CD14-positive monocyte (primary cell): ENCODE measurements around the gene MORN1. TPM values are rescaled to one million over a fixed set of nuclear protein-coding genes. Genes with fewer than 3 reads are reported as not detected.

Source experiments
- DNase-seq, 3 donors: peaks; one replicate each; pipeline ENCODE4 v3.0.0-alpha.2; 2011 to 2022
- H2AFZ ChIP-seq: 2 replicates; pipeline ENCODE4 v1.6.0; 2012; ENCODE audit warnings: mild to moderate bottlenecking, low read depth, low read length, inconsistent platforms; ENCODE audit not compliant: insufficient read depth, poor library complexity, severe bottlenecking
- H3K27ac ChIP-seq, 2 donors: 1 replicate in 1 of 2; 2 replicates in 1 of 2; pipeline ENCODE4 v1.5.1; 2012 to 2013; ENCODE audit warnings: low read length in 2 of 2, control low read depth in 1 of 2, inconsistent platforms in 1 of 2, low read depth in 1 of 2, mild to moderate bottlenecking in 1 of 2
- H3K27me3 ChIP-seq, 2 donors: one replicate each; pipeline versions ENCODE4 v1.6.0 to v1.6.1; 2011 to 2013; ENCODE audit warnings: low read length in 2 of 2; ENCODE audit not compliant: control insufficient read depth in 2 of 2, insufficient read depth in 2 of 2
- H3K36me3 ChIP-seq, 2 donors: replicated peaks in 1 of 2; 1 replicate in 1 of 2; 2 replicates in 1 of 2; pipeline versions ENCODE4 v1.5.1 to v1.6.1; 2012 to 2013; ENCODE audit warnings: low read length in 2 of 2, control low read depth in 1 of 2, inconsistent platforms in 1 of 2, mild to moderate bottlenecking in 1 of 2; ENCODE audit not compliant: insufficient read depth in 2 of 2, control insufficient read depth in 1 of 2
- H3K4me1 ChIP-seq, 2 donors: 1 replicate in 1 of 2; 2 replicates in 1 of 2; pipeline versions ENCODE4 v1.5.1 to v1.6.1; 2012 to 2013; ENCODE audit warnings: low read length in 2 of 2, control low read depth in 1 of 2, inconsistent platforms in 1 of 2, mild to moderate bottlenecking in 1 of 2, moderate library complexity in 1 of 2; ENCODE audit not compliant: insufficient read depth in 2 of 2, control insufficient read depth in 1 of 2
- H3K4me2 ChIP-seq: replicated peaks from 2 replicates; pipeline ENCODE3; 2012; ENCODE audit warnings: low read length, moderate library complexity, mild to moderate bottlenecking; ENCODE audit not compliant: poor library complexity, severe bottlenecking; ENCODE audit errors: extremely low read depth
- H3K4me3 ChIP-seq, 3 experiments: fragments of 200-600 bp in 1 of 3; sonication (generic) in 1 of 3; replicated peaks in 1 of 3; 1 replicate in 2 of 3; 2 replicates in 1 of 3; pipeline ENCODE4 v1.5.1; 2011 to 2013; ENCODE audit warnings: low read length in 3 of 3, mild to moderate bottlenecking in 3 of 3, control low read depth in 2 of 3, low read depth in 2 of 3, inconsistent platforms in 1 of 3, moderate library complexity in 1 of 3
- H3K79me2 ChIP-seq: 2 replicates; pipeline ENCODE4 v1.6.0; 2012; ENCODE audit warnings: mild to moderate bottlenecking, control low read depth, inconsistent platforms, low read length, moderate library complexity; ENCODE audit not compliant: insufficient read depth
- H3K9ac ChIP-seq: 2 replicates; pipeline ENCODE4 v1.6.0; 2017; ENCODE audit warnings: low read length, mild to moderate bottlenecking; ENCODE audit not compliant: insufficient read depth, poor library complexity, severe bottlenecking
- H3K9me3 ChIP-seq, 2 donors: replicated peaks in 1 of 2; 1 replicate in 1 of 2; 2 replicates in 1 of 2; pipeline versions ENCODE4 v1.5.1 to v1.6.1; 2012 to 2013; ENCODE audit warnings: low read length in 2 of 2, control low read depth in 1 of 2; ENCODE audit not compliant: control insufficient read depth in 1 of 2, insufficient read depth in 1 of 2
- H4K20me1 ChIP-seq: 2 replicates; pipeline ENCODE4 v1.6.0; 2012; ENCODE audit warnings: mild to moderate bottlenecking, low read length, control low read depth, moderate library complexity; ENCODE audit not compliant: insufficient read depth
- H3K27ac Mint-ChIP-seq, 7 donors: one replicate each; pipeline ENCODE4 v1.8.0; 2020; ENCODE audit warnings: mild to moderate bottlenecking in 7 of 7, mixed read lengths in 7 of 7, moderate library complexity in 6 of 7, inconsistent platforms in 2 of 7
- H3K27me3 Mint-ChIP-seq, 3 donors: one replicate each; pipeline ENCODE4 v1.8.0; 2021 to 2022; ENCODE audit warnings: low read depth in 3 of 3, mild to moderate bottlenecking in 3 of 3, mixed read lengths in 3 of 3, moderate library complexity in 3 of 3, inconsistent platforms in 1 of 3
- H3K36me3 Mint-ChIP-seq, 2 donors: one replicate each; pipeline ENCODE4 v1.8.0; 2020; ENCODE audit warnings: mixed read lengths in 2 of 2, inconsistent platforms in 1 of 2, mild to moderate bottlenecking in 1 of 2
- H3K4me1 Mint-ChIP-seq: one replicate; pipeline ENCODE4 v1.8.0; 2020; ENCODE audit warnings: mild to moderate bottlenecking, mixed read lengths
- H3K4me3 Mint-ChIP-seq, 2 donors: one replicate each; pipeline ENCODE4 v1.8.0; 2020; ENCODE audit warnings: mild to moderate bottlenecking in 2 of 2, mixed read lengths in 2 of 2, moderate library complexity in 1 of 2
- H3K9me3 Mint-ChIP-seq, 7 donors: one replicate each; pipeline ENCODE4 v1.8.0; 2020 to 2022; ENCODE audit warnings: mixed read lengths in 7 of 7, mild to moderate bottlenecking in 6 of 7, moderate library complexity in 6 of 7, inconsistent platforms in 2 of 7
- WGBS: methylation state at CpG from one replicate; pipeline ENCODE4 v1.1.5; 2013; ENCODE audit warnings: missing lambda C conversion rate; ENCODE audit not compliant: insufficient coverage; 5-methylcytosine and 5-hydroxymethylcytosine counted together
- intact Hi-C, 2 donors: fragments of 100-400 bp; cut with micrococcal nuclease; formaldehyde crosslinking; loops; one replicate each; pipeline versions ENCODE4 v1.15.0 to v1.15.1; 2023
- polyA plus RNA-seq, 3 donors: library from polyadenylated mRNA; depleted of rRNA in 1 of 3; unstranded in 2 of 3; stranded (reverse) in 1 of 3; fragments of 300-500 nt in 2 of 3; fragments of >200 nt in 1 of 3; fragmentation: Illumina TruSeq in 2 of 3; gene quantifications; 1 replicate in 2 of 3; 2 replicates in 1 of 3; pipeline ENCODE4 v1.2.3, GENCODE V29; 2012 to 2021
- TF ChIP-seq, protein P1 (sequence below): fragments of 200-600 bp; IDR thresholded peaks from one replicate; pipeline ENCODE4 v1.8.0; 2022; ENCODE audit warnings: antibody characterized with exemption, mild to moderate bottlenecking

MORN1 gene
- polyA plus RNA-seq, 3 donors: 1.5 to 3.0 (median 1.7) TPM

DNA sequence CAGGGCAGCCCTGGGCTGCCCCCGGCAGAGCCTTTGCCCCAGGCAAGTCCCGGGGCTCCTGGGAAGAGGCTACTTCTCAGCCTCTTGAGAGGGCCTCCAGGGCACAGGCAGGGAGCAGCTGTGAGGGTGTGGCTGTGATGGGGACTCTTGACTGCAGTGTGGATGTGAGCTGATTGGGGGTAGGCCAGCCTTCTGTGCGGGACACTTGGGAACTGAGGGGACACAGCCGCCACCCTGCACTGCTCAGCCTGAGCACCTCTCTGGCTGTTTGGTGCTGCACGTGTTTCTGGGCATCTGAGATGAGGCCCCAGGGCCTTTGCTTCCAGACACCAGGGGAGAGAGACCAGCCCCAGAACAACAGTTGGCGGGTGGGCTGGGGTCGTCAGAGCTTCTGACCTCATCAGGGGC lies 101.2 kb downstream of the MORN1 start:
- TF ChIP-seq, protein P1, sequence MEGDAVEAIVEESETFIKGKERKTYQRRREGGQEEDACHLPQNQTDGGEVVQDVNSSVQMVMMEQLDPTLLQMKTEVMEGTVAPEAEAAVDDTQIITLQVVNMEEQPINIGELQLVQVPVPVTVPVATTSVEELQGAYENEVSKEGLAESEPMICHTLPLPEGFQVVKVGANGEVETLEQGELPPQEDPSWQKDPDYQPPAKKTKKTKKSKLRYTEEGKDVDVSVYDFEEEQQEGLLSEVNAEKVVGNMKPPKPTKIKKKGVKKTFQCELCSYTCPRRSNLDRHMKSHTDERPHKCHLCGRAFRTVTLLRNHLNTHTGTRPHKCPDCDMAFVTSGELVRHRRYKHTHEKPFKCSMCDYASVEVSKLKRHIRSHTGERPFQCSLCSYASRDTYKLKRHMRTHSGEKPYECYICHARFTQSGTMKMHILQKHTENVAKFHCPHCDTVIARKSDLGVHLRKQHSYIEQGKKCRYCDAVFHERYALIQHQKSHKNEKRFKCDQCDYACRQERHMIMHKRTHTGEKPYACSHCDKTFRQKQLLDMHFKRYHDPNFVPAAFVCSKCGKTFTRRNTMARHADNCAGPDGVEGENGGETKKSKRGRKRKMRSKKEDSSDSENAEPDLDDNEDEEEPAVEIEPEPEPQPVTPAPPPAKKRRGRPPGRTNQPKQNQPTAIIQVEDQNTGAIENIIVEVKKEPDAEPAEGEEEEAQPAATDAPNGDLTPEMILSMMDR: no peak
- Mint-ChIP-seq H3K4me1 (peaks cover 49% of the 10 kb centered on the region), H3K27me3 (peaks cover 58 to 79% (median 61%) of the 10 kb centered on the region in 3 donors), H3K9me3 (peaks cover 0 to 7% (median 2%) of the 10 kb centered on the region in 7 donors), H3K27ac (peak overlapping the region; percentile 40 to 92 (median 88)), H3K36me3 (peaks cover 40 to 46% of the 10 kb centered on the region in 2 donors), H3K4me3 (peak overlapping the region; percentile 72 to 87)
- H3K79me2 ChIP-seq: peaks cover 65% of the 10 kb centered on the region
- peaks cover 42 to 63% of the 10 kb centered on the region in 2 donors for H3K4me1 ChIP-seq
- peak overlapping the region in 1 of 2 donors; percentile 43 for H3K27ac ChIP-seq
- H3K9ac ChIP-seq: peak overlapping the region; percentile 37
- peaks cover 98% of the 10 kb centered on the region for H4K20me1 ChIP-seq
- peaks cover 0 to 56% of the 10 kb centered on the region in 2 donors for H3K27me3 ChIP-seq
- H2AFZ ChIP-seq: no peak overlapping the region
- no peaks in the 10 kb centered on the region for H3K36me3 ChIP-seq
- peak overlapping the region; percentile 75 for H3K4me2 ChIP-seq
- H3K4me3 ChIP-seq: peak overlapping the region in 1 of 3 experiments; percentile 68
- DNase-seq: no peak
- intact Hi-C loops: loop anchor here (1.0 to 5.0 kb wide), 3 partner anchors 10 to 33 kb away; no protein-coding TSS in a partner anchor
- no peaks in the 10 kb centered on the region for H3K9me3 ChIP-seq
- WGBS: 15% methylated on average over 7 of the region's 7 CpGs

DNA sequence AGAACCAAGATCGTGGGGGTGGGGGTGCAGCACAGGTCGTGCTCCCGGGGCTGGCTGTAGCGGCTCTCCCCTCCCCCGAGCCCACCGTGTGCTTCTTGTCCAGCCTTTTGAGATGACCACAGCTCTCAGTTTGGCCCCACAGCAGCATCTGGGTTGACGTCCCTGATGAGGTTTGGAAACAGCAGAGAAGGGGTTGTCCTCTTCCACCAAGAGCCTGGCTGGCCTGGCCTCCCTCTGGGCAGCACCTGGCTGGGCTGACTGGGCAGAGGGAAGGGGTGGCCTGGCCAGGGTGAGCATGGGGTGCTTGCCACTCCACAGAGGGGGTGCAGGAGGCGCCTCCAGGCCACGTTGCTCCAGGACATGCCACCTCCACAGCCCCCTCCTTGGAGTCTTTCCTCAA lies 101.7 kb downstream of the MORN1 start:
- no peak for DNase-seq
- peaks cover 0 to 51% of the 10 kb centered on the region in 2 donors for H3K27me3 ChIP-seq
- H3K27ac ChIP-seq: no peak overlapping the region
- TF ChIP-seq, protein P1: no peak
- no peak overlapping the region for H2AFZ ChIP-seq
- H3K79me2 ChIP-seq: peaks cover 59% of the 10 kb centered on the region
- H3K9ac ChIP-seq: no peak overlapping the region
- H4K20me1 ChIP-seq: peaks cover 98% of the 10 kb centered on the region
- Mint-ChIP-seq H3K27me3 (peaks cover 57 to 75% (median 59%) of the 10 kb centered on the region in 3 donors), H3K4me1 (peaks cover 49% of the 10 kb centered on the region), H3K9me3 (peaks cover 0 to 7% (median 2%) of the 10 kb centered on the region in 7 donors), H3K36me3 (peaks cover 41% of the 10 kb centered on the region in 2 donors), H3K27ac (peak overlapping the region in 5 of 7 donors; percentile 88 to 92 (median 88)), H3K4me3 (peak overlapping the region in 1 of 2 donors; percentile 87)
- H3K9me3 ChIP-seq: no peaks in the 10 kb centered on the region
- 57% methylated on average over 9 of the region's 9 CpGs for WGBS
- peak overlapping the region in 1 of 3 experiments; percentile 68 for H3K4me3 ChIP-seq
- peak overlapping the region; percentile 75 for H3K4me2 ChIP-seq
- peaks cover 42 to 61% of the 10 kb centered on the region in 2 donors for H3K4me1 ChIP-seq
- no peaks in the 10 kb centered on the region for H3K36me3 ChIP-seq
- intact Hi-C loops: loop anchor here (1.0 to 5.0 kb wide), 3 partner anchors 11 to 33 kb away; no protein-coding TSS in a partner anchor
